ENCODE measurements around the gene CREM. TPM values are rescaled to one million over a fixed set of nuclear protein-coding genes. Genes with fewer than 3 reads are reported as not detected.
"Not testable (repeated sequence)": the region's sequence is repeated elsewhere in the genome, so short reads cannot be mapped to it uniquely, and the experiment has no call there.

The CREM gene
- total RNA-seq, 2 experiments from 2014 or later: 65.7 to 67.0 TPM

- H3K27ac ChIP-seq (ENCODE audit: low read depth in 1 of 2, low read length in 2 of 2): no peak overlapping the region
- CTCF ChIA-PET: interaction anchor here (0.9 to 1.6 kb wide), 3 partner anchors 19 to 94 kb away, joined by 3 to 4 read pairs (median 3); partner anchors contain the start of gene CREM
- DNase-seq (no peak), ATAC-seq (ENCODE audit: poor library complexity) (no peak)
- no peaks in the 10 kb centered on the region for H3K9me3 ChIP-seq (ENCODE audit: control insufficient read depth in 1 of 2, insufficient read depth in 1 of 2, low read length in 2 of 2)
- no peaks in the 10 kb centered on the region for H3K27me3 ChIP-seq (ENCODE audit: control insufficient read depth in 1 of 2, insufficient read depth in 2 of 2, low read length in 2 of 2)
- no peaks in the 10 kb centered on the region for H3K9me3 Mint-ChIP-seq
- no peak overlapping the region for H3K4me3 ChIP-seq (ENCODE audit: low read length)
- intact Hi-C loops (cut with DNase I, micrococcal nuclease): loop anchor here in 1 of 2 experiments (10.0 kb wide), 1 partner anchor 560 kb away; no protein-coding TSS in a partner anchor
- peaks cover 5% of the 10 kb centered on the region for H3K36me3 Mint-ChIP-seq (ENCODE audit: low read depth)
- H3K36me3 ChIP-seq (ENCODE audit: insufficient read depth, low read length): no peaks in the 10 kb centered on the region
- POLR2A ChIA-PET: interaction anchor here (1.3 kb wide), 1 partner anchor 96 kb away, joined by 3 read pairs; no protein-coding TSS in a partner anchor
- no peak overlapping the region for H3K4me3 Mint-ChIP-seq
- peaks cover 3% of the 10 kb centered on the region for H3K4me1 ChIP-seq (ENCODE audit: insufficient read depth, low read length)
- peaks cover 7% of the 10 kb centered on the region for H3K4me1 Mint-ChIP-seq (ENCODE audit: low read depth)
- H3K27ac Mint-ChIP-seq: no peak overlapping the region
- H3K27me3 Mint-ChIP-seq: peaks cover 7% of the 10 kb centered on the region
- TF ChIP-seq CTCF (IDR thresholded peaks at IDR 0.05): no peak
Observed at GRCh38 chr10:35214607-35215020, 88.0 kb downstream of the CREM start.

GRCh38 chr10:35215107-35215506 lies 88.5 kb downstream of the CREM start:
- no peak for ATAC-seq (ENCODE audit: poor library complexity)
- Histone ChIP-seq H3K4me1 (ENCODE audit: insufficient read depth, low read length) (peaks cover 3% of the 10 kb centered on the region), H3K4me3 (ENCODE audit: low read length) (no peak overlapping the region), H3K27ac (ENCODE audit: low read depth in 1 of 2, low read length in 2 of 2) (no peak overlapping the region), H3K9me3 (ENCODE audit: control insufficient read depth in 1 of 2, insufficient read depth in 1 of 2, low read length in 2 of 2) (no peaks in the 10 kb centered on the region), H3K36me3 (ENCODE audit: insufficient read depth, low read length) (no peaks in the 10 kb centered on the region), H3K27me3 (ENCODE audit: control insufficient read depth in 1 of 2, insufficient read depth in 2 of 2, low read length in 2 of 2) (no peaks in the 10 kb centered on the region)
- no peak for DNase-seq
- no peak overlapping the region for H3K27ac Mint-ChIP-seq
- H3K27me3 Mint-ChIP-seq: peaks cover 9% of the 10 kb centered on the region
- peaks cover 5% of the 10 kb centered on the region for H3K36me3 Mint-ChIP-seq (ENCODE audit: low read depth)
- H3K4me1 Mint-ChIP-seq (ENCODE audit: low read depth): peaks cover 7% of the 10 kb centered on the region
- intact Hi-C loops (cut with DNase I, micrococcal nuclease): loop anchor here in 1 of 2 experiments (10.0 kb wide), 1 partner anchor 560 kb away; no protein-coding TSS in a partner anchor
- no peaks in the 10 kb centered on the region for H3K9me3 Mint-ChIP-seq
- ChIA-PET POLR2A (interaction anchor here (1.3 kb wide), 1 partner anchor 97 kb away, joined by 3 read pairs; no protein-coding TSS in a partner anchor), CTCF (interaction anchor here (0.9 to 1.6 kb wide), 2 partner anchors 88 to 94 kb away, joined by 3 to 4 read pairs; partner anchors contain the start of gene CREM)
- H3K4me3 Mint-ChIP-seq: no peak overlapping the region
- no peak for TF ChIP-seq CTCF (IDR thresholded peaks at IDR 0.05)

- intact Hi-C loops (cut with DNase I, micrococcal nuclease): loop anchor here in 1 of 2 experiments (1.0 to 10.0 kb wide), 3 partner anchors 19 to 562 kb away; no protein-coding TSS in a partner anchor
- no peaks in the 10 kb centered on the region for H3K36me3 ChIP-seq (ENCODE audit: insufficient read depth, low read length)
- peaks cover 3% of the 10 kb centered on the region for H3K4me1 ChIP-seq (ENCODE audit: insufficient read depth, low read length)
- H3K9me3 ChIP-seq (ENCODE audit: control insufficient read depth in 1 of 2, insufficient read depth in 1 of 2, low read length in 2 of 2): no peaks in the 10 kb centered on the region
- Mint-ChIP-seq H3K27ac (no peak overlapping the region), H3K36me3 (ENCODE audit: low read depth) (no peaks in the 10 kb centered on the region), H3K4me1 (ENCODE audit: low read depth) (peaks cover 7% of the 10 kb centered on the region), H3K27me3 (peaks cover 12% of the 10 kb centered on the region), H3K4me3 (no peak overlapping the region), H3K9me3 (no peaks in the 10 kb centered on the region)
- ATAC-seq (ENCODE audit: poor library complexity): no peak
- CTCF ChIA-PET: interaction anchor here (1.8 to 4.7 kb wide), 4 partner anchors 21 to 221 kb away, joined by 5 to 30 read pairs (median 10); partner anchors contain the start of gene CREM
- no peaks in the 10 kb centered on the region for H3K27me3 ChIP-seq (ENCODE audit: control insufficient read depth in 1 of 2, insufficient read depth in 2 of 2, low read length in 2 of 2)
- no peak overlapping the region for H3K27ac ChIP-seq (ENCODE audit: low read depth in 1 of 2, low read length in 2 of 2)
- peak in 2 of 14 experiments; percentile 9 to 37 for DNase-seq
- H3K4me3 ChIP-seq (ENCODE audit: low read length): no peak overlapping the region
- no peak for TF ChIP-seq CTCF (IDR thresholded peaks at IDR 0.05)
- POLR2A ChIA-PET: no interaction called here
Observed at GRCh38 chr10:35216303-35216905, 89.8 kb downstream of the CREM start.

DNA sequence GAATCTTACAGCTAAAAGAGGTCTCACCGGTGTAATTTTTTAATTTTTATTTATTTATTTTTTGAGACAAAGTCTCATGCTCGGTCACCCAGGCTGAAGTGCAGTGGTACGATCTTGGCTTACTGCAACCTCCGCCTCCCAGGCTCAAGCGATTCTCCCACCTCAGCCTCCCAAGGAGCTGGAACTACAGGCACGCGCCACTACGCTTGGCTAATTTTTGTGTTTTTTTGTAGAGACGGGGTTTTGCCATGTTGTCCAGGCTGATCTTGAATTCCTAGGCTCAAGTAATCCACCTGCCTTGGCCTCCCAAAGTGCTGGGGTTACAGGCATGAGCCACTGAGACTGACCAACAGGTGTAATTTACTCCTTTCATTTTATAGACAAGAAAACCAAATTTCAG lies 90.3 kb downstream of the CREM start:
- H3K9me3 Mint-ChIP-seq; POLR2A ChIA-PET; H3K36me3 ChIP-seq (ENCODE audit: insufficient read depth, low read length); H3K4me1 ChIP-seq (ENCODE audit: insufficient read depth, low read length); H3K27me3 ChIP-seq (ENCODE audit: control insufficient read depth in 1 of 2, insufficient read depth in 2 of 2, low read length in 2 of 2); ATAC-seq (ENCODE audit: poor library complexity); H3K4me3 Mint-ChIP-seq; DNase-seq; H3K4me3 ChIP-seq (ENCODE audit: low read length); H3K27ac ChIP-seq (ENCODE audit: low read depth in 1 of 2, low read length in 2 of 2); H3K36me3 Mint-ChIP-seq (ENCODE audit: low read depth); H3K9me3 ChIP-seq (ENCODE audit: control insufficient read depth in 1 of 2, insufficient read depth in 1 of 2, low read length in 2 of 2); H3K4me1 Mint-ChIP-seq (ENCODE audit: low read depth); H3K27ac Mint-ChIP-seq: not testable (repeated sequence)
- CTCF ChIA-PET: interaction anchor here (1.7 to 4.7 kb wide), 6 partner anchors 10 to 222 kb away, joined by 5 to 30 read pairs (median 8); partner anchors contain the start of gene CREM
- peaks cover 12% of the 10 kb centered on the region for H3K27me3 Mint-ChIP-seq
- intact Hi-C loops (cut with DNase I, micrococcal nuclease): loop anchor here in 1 of 2 experiments (1.0 to 10.0 kb wide), 3 partner anchors 20 to 562 kb away; no protein-coding TSS in a partner anchor
